HepG2 (cell line): ENCODE results near the gene RIPK3. TPM values are rescaled to one million over a fixed set of nuclear protein-coding genes. Genes with fewer than 3 reads are reported as not detected.

ENCODE experiments used
- EP300 ChIP-seq, 3 experiments: sonication (generic) in 1 of 3; formaldehyde crosslinking in 1 of 3; IDR thresholded peaks; 2 replicates each; pipeline versions ENCODE4 v1.5.1 to v1.6.1; 2011 to 2020; ENCODE audit warnings: low read depth in 2 of 3, low read length in 2 of 3, borderline replicate concordance in 1 of 3, improper control_type of control experiment in 1 of 3, mild to moderate bottlenecking in 1 of 3, missing genetic modification reagents in 1 of 3, moderate library complexity in 1 of 3
- MAFF ChIP-seq: IDR thresholded peaks from 2 replicates; pipeline ENCODE4 v1.6.1; 2011; ENCODE audit warnings: low read depth, low read length, improper control_type of control experiment
- NKX3-1 ChIP-seq: sonication (generic); formaldehyde crosslinking; IDR thresholded peaks from 2 replicates; pipeline ENCODE4 v1.5.0; 2020; ENCODE audit warnings: missing genetic modification reagents
- POGZ ChIP-seq: sonication (generic); formaldehyde crosslinking; IDR thresholded peaks from 2 replicates; pipeline ENCODE4 v1.4.0; 2020; ENCODE audit warnings: mild to moderate bottlenecking, missing genetic modification reagents
- POLR2AphosphoS5 ChIP-seq: IDR thresholded peaks from 2 replicates; pipeline ENCODE4 v1.6.1; 2012; ENCODE audit warnings: low read depth, low read length
- PRMT3 ChIP-seq: sonication (generic); formaldehyde crosslinking; IDR thresholded peaks from 2 replicates; pipeline ENCODE4 v1.8.1; 2022; ENCODE audit warnings: low read depth, mild to moderate bottlenecking, moderate library complexity, missing genetic modification reagents, borderline replicate concordance
- SATB2 ChIP-seq: sonication (generic); formaldehyde crosslinking; IDR thresholded peaks from 2 replicates; pipeline ENCODE4 v1.5.0; 2020; ENCODE audit warnings: missing genetic modification reagents
- SOX5 ChIP-seq: IDR thresholded peaks from 2 replicates; pipeline ENCODE4 v1.6.1; 2016; ENCODE audit warnings: borderline replicate concordance
- SRSF4 ChIP-seq: fragments of 200-400 bp; formaldehyde crosslinking; IDR thresholded peaks from one replicate; pipeline ENCODE4 v1.6.1; 2018; ENCODE audit warnings: mild to moderate bottlenecking, low read depth, low read length, moderate library complexity; ENCODE audit not compliant: poor library complexity, severe bottlenecking
- TEAD3 ChIP-seq: optimal IDR thresholded peaks from 2 replicates; pipeline ENCODE3; 2016; ENCODE audit warnings: borderline replicate concordance
- TMF1 ChIP-seq: sonication (generic); formaldehyde crosslinking; IDR thresholded peaks from 2 replicates; pipeline ENCODE4 v1.8.1; 2022; ENCODE audit warnings: low read depth, missing genetic modification reagents
- ZBTB40 ChIP-seq, 2 experiments: fragments of 450-650 bp in 1 of 2; sonication (generic) in 1 of 2; formaldehyde crosslinking in 1 of 2; IDR thresholded peaks; 2 replicates each; pipeline versions ENCODE4 v1.6.1 to v1.8.0; 2016 to 2022; ENCODE audit warnings: antibody characterized with exemption in 1 of 2, mild to moderate bottlenecking in 1 of 2, missing genetic modification reagents in 1 of 2
- ZFP36L2 ChIP-seq: sonication (generic); formaldehyde crosslinking; IDR thresholded peaks from 2 replicates; pipeline ENCODE4 v1.4.0; 2020; ENCODE audit warnings: missing genetic modification reagents
- ZFP37 ChIP-seq: sonication (generic); formaldehyde crosslinking; IDR thresholded peaks from 2 replicates; pipeline ENCODE4 v1.4.0; 2020; ENCODE audit warnings: missing genetic modification reagents, borderline replicate concordance
- ZIK1 ChIP-seq: sonication (generic); formaldehyde crosslinking; IDR thresholded peaks from 2 replicates; pipeline ENCODE4 v1.5.0; 2020; ENCODE audit warnings: mild to moderate bottlenecking, low read depth, missing genetic modification reagents, borderline replicate concordance
- ZNF280B ChIP-seq: sonication (generic); formaldehyde crosslinking; IDR thresholded peaks from 2 replicates; pipeline ENCODE4 v1.5.0; 2020; ENCODE audit warnings: missing genetic modification reagents, mild to moderate bottlenecking, borderline replicate concordance
- ZNF333 ChIP-seq: sonication (generic); formaldehyde crosslinking; IDR thresholded peaks from 2 replicates; pipeline ENCODE4 v1.4.0; 2020; ENCODE audit warnings: mild to moderate bottlenecking, missing genetic modification reagents, borderline replicate concordance
- ZNF33A ChIP-seq: sonication (generic); formaldehyde crosslinking; IDR thresholded peaks from 2 replicates; pipeline ENCODE4 v1.5.1; 2020; ENCODE audit warnings: missing genetic modification reagents, mild to moderate bottlenecking, moderate library complexity, borderline replicate concordance
- ZNF501 ChIP-seq: sonication (generic); formaldehyde crosslinking; IDR thresholded peaks from 2 replicates; pipeline ENCODE4 v1.5.1; 2020; ENCODE audit warnings: mild to moderate bottlenecking, moderate library complexity, missing genetic modification reagents
- ZNF713 ChIP-seq: sonication (generic); formaldehyde crosslinking; IDR thresholded peaks from 2 replicates; pipeline ENCODE4 v1.4.0; 2020; ENCODE audit warnings: mild to moderate bottlenecking, missing genetic modification reagents
- ZNF879 ChIP-seq: sonication (generic); formaldehyde crosslinking; IDR thresholded peaks from 2 replicates; pipeline ENCODE4 v1.8.1; 2023; ENCODE audit warnings: missing genetic modification reagents
- polyA plus RNA-seq, 8 experiments: library from polyadenylated mRNA; depleted of rRNA in 3 of 8; stranded (reverse) in 7 of 8; unstranded in 1 of 8; fragments of >200 nt; fragmentation: Illumina TruSeq in 4 of 8; extraction: Trizol in 4 of 8; gene quantifications; 2 replicates each; pipeline versions ENCODE4 v1.2.1 to v1.2.3, GENCODE V29; 2011 to 2016; ENCODE audit warnings: low read depth in 4 of 8, missing spikeins in 1 of 8, mixed read lengths in 1 of 8; ENCODE audit not compliant: insufficient read depth in 1 of 8
- total RNA-seq, 5 experiments: library from RNA; depleted of rRNA; stranded (reverse); fragments of >200 nt; fragmentation: Illumina TruSeq; extraction: Trizol; gene quantifications; 2 replicates each; pipeline ENCODE4 v1.2.3, GENCODE V29; 2016; ENCODE audit warnings: low read depth in 1 of 5

The RIPK3 gene
- total and polyA plus RNA-seq, 2 of the 13 experiments (the other 11 are each of a cell fraction or from before 2014, with no cell fraction given), result not detected

- no peak for TF ChIP-seq ZBTB40 (IDR thresholded peaks at IDR 0.05)
- no peak for TF ChIP-seq ZBTB40 (CRISPR knock-in tag; IDR thresholded peaks at IDR 0.05)
- no peak for TF ChIP-seq ZNF33A (CRISPR knock-in tag)
- no peak for TF ChIP-seq PRMT3 (CRISPR knock-in tag)
- TF ChIP-seq ZFP36L2, result no peak
- 0 out of 2 replicates have a peak, but pooled peaks have one; percentile 13 for TF ChIP-seq ZNF280B (CRISPR knock-in tag)
- TF ChIP-seq MAFF, result no peak
- TF ChIP-seq SOX5, result no peak
- 0 out of 2 replicates have a peak, but pooled peaks have one; percentile 16 for TF ChIP-seq ZNF713 (CRISPR knock-in tag)
- no peak for TF ChIP-seq EP300 (IDR thresholded peaks at IDR 0.05; ENCODE audit: low read depth in 2 of 2, low read length in 2 of 2)
- no peak for TF ChIP-seq EP300 (CRISPR knock-in tag; IDR thresholded peaks at IDR 0.05; ENCODE audit: borderline replicate concordance)
- no peak for TF ChIP-seq ZFP37 (CRISPR knock-in tag)
- no peak for TF ChIP-seq TMF1 (CRISPR knock-in tag)
- no peak for TF ChIP-seq SRSF4
- TF ChIP-seq ZNF879 (CRISPR knock-in tag), result no peak
- no peak for TF ChIP-seq NKX3-1
- no peak for TF ChIP-seq ZIK1
- no peak for TF ChIP-seq POLR2AphosphoS5
- no peak for TF ChIP-seq SATB2 (CRISPR knock-in tag)
- no peak for TF ChIP-seq ZNF501 (CRISPR knock-in tag)
- TF ChIP-seq TEAD3 (CRISPR knock-in tag), result no peak
- no peak for TF ChIP-seq POGZ (CRISPR knock-in tag)
- no peak for TF ChIP-seq ZNF333 (CRISPR knock-in tag)
These were observed 32.6 kb downstream of the RIPK3 start (continued) for GRCh38 chr14:24307156-24307574.
